HepG2 (cell line): ENCODE results near the gene PDGFA. TPM values are rescaled to one million over a fixed set of nuclear protein-coding genes. Genes with fewer than 3 reads are reported as not detected.

Experiments
- GATA4 ChIP-seq: sonication (generic); IDR thresholded peaks from 2 replicates; pipeline ENCODE4 v1.6.1; 2016; ENCODE audit warnings: antibody characterized with exemption, low read depth, borderline replicate concordance
- GATAD1 ChIP-seq: IDR thresholded peaks from 2 replicates; pipeline ENCODE4 v1.6.1; 2016; ENCODE audit warnings: missing genetic modification reagents, missing compliant biosample characterization
- GTF3A ChIP-seq: sonication (generic); formaldehyde crosslinking; conservative IDR thresholded peaks from 2 replicates; pipeline ENCODE4 v1.4.0; 2020; ENCODE audit warnings: mild to moderate bottlenecking, missing genetic modification reagents
- HHEX ChIP-seq: IDR thresholded peaks from 2 replicates; pipeline ENCODE4 v1.6.1; 2016; ENCODE audit warnings: control low read depth
- HNF4G ChIP-seq, 2 experiments: sonication (generic) in 1 of 2; formaldehyde crosslinking in 1 of 2; IDR thresholded peaks; 2 replicates each; pipeline versions ENCODE4 v1.4.0 to v1.6.1; 2011 to 2020; ENCODE audit warnings: borderline replicate concordance in 2 of 2, low read depth in 2 of 2, mild to moderate bottlenecking in 2 of 2, low read length in 1 of 2, missing genetic modification reagents in 1 of 2, moderate library complexity in 1 of 2
- KDM2A ChIP-seq: sonication (generic); formaldehyde crosslinking; IDR thresholded peaks from 2 replicates; pipeline ENCODE4 v1.4.0; 2020; ENCODE audit warnings: low read depth, missing genetic modification reagents, borderline replicate concordance
- LRRFIP1 ChIP-seq: sonication (generic); formaldehyde crosslinking; conservative IDR thresholded peaks from 2 replicates; pipeline ENCODE4 v1.4.0; 2020; ENCODE audit warnings: missing genetic modification reagents
- MXD3 ChIP-seq: IDR thresholded peaks from 2 replicates; pipeline ENCODE4 v1.6.1; 2016; ENCODE audit warnings: mild to moderate bottlenecking, missing biosample characterization, missing genetic modification reagents
- NONO ChIP-seq, 2 experiments: fragments of 450-650 bp in 1 of 2; sonication (generic) in 1 of 2; formaldehyde crosslinking in 1 of 2; IDR thresholded peaks in 1 of 2; conservative IDR thresholded peaks in 1 of 2; 2 replicates each; pipeline versions ENCODE4 v1.6.1 to v1.8.0; 2017 to 2022; ENCODE audit warnings: mild to moderate bottlenecking in 1 of 2, missing genetic modification reagents in 1 of 2, moderate library complexity in 1 of 2
- PHF8 ChIP-seq: sonication (generic); formaldehyde crosslinking; IDR thresholded peaks from 2 replicates; pipeline ENCODE4 v1.5.0; 2020; ENCODE audit warnings: missing genetic modification reagents
- SAP130 ChIP-seq: IDR thresholded peaks from 2 replicates; pipeline ENCODE4 v1.6.1; 2016; ENCODE audit warnings: low read depth
- SP140L ChIP-seq: sonication (generic); formaldehyde crosslinking; IDR thresholded peaks from 2 replicates; pipeline ENCODE4 v1.4.0; 2020; ENCODE audit warnings: missing genetic modification reagents, borderline replicate concordance
- THYN1 ChIP-seq: sonication (generic); formaldehyde crosslinking; IDR thresholded peaks from 2 replicates; pipeline ENCODE4 v1.8.1; 2023; ENCODE audit warnings: low read depth, mild to moderate bottlenecking, moderate library complexity, missing genetic modification reagents, borderline replicate concordance
- ZNF549 ChIP-seq: sonication (generic); formaldehyde crosslinking; IDR thresholded peaks from 2 replicates; pipeline ENCODE4 v1.5.0; 2020; ENCODE audit warnings: missing genetic modification reagents
- ZNF609 ChIP-seq: sonication (generic); formaldehyde crosslinking; IDR thresholded peaks from 2 replicates; pipeline ENCODE4 v1.4.0; 2020; ENCODE audit warnings: mild to moderate bottlenecking, missing genetic modification reagents, borderline replicate concordance
- ZNF724P ChIP-seq: sonication (generic); formaldehyde crosslinking; IDR thresholded peaks from 2 replicates; pipeline ENCODE4 v1.8.0; 2022; ENCODE audit warnings: missing genetic modification reagents, borderline replicate concordance
- ZNF790 ChIP-seq: sonication (generic); formaldehyde crosslinking; IDR thresholded peaks from 2 replicates; pipeline ENCODE4 v1.8.0; 2022; ENCODE audit warnings: missing genetic modification reagents, mild to moderate bottlenecking, borderline replicate concordance
- polyA plus RNA-seq, 8 experiments: library from polyadenylated mRNA; depleted of rRNA in 3 of 8; stranded (reverse) in 7 of 8; unstranded in 1 of 8; fragments of >200 nt; fragmentation: Illumina TruSeq in 4 of 8; extraction: Trizol in 4 of 8; gene quantifications; 2 replicates each; pipeline versions ENCODE4 v1.2.1 to v1.2.3, GENCODE V29; 2011 to 2016; ENCODE audit warnings: low read depth in 4 of 8, missing spikeins in 1 of 8, mixed read lengths in 1 of 8; ENCODE audit not compliant: insufficient read depth in 1 of 8
- total RNA-seq, 5 experiments: library from RNA; depleted of rRNA; stranded (reverse); fragments of >200 nt; fragmentation: Illumina TruSeq; extraction: Trizol; gene quantifications; 2 replicates each; pipeline ENCODE4 v1.2.3, GENCODE V29; 2016; ENCODE audit warnings: low read depth in 1 of 5
- TF ChIP-seq, protein P1 (sequence below): sonication (generic); formaldehyde crosslinking; IDR thresholded peaks from 2 replicates; pipeline ENCODE4 v1.8.0; 2022; ENCODE audit warnings: low read depth, missing genetic modification reagents

Gene PDGFA
- total and polyA plus RNA-seq, 2 of the 13 experiments (the other 11 are each of a cell fraction or from before 2014, with no cell fraction given) = 1.5 to 3.4 TPM

GRCh38 chr7:471866-472639, 47.6 kb downstream of the PDGFA start (continued):
- TF ChIP-seq NONO (IDR thresholded peaks at IDR 0.05) = no peak
- TF ChIP-seq NONO (CRISPR knock-in tag; conservative IDR thresholded peaks at IDR 0.05) = peak; percentile 56
- peak; percentile 89 for TF ChIP-seq HNF4G (IDR thresholded peaks at IDR 0.05; ENCODE audit: borderline replicate concordance, low read depth, low read length)
- peak; percentile 84 for TF ChIP-seq HNF4G (CRISPR knock-in tag; IDR thresholded peaks at IDR 0.05; ENCODE audit: borderline replicate concordance, low read depth)
- no peak for TF ChIP-seq THYN1 (CRISPR knock-in tag)
- 0 out of 2 replicates have a peak, but pooled peaks have one; percentile 40 for TF ChIP-seq GATAD1 (CRISPR knock-in tag)
- no peak for TF ChIP-seq ZNF724P
- TF ChIP-seq ZNF549 (CRISPR knock-in tag) = peak; percentile 97
- no peak for TF ChIP-seq GTF3A (CRISPR knock-in tag)
- no peak for TF ChIP-seq LRRFIP1
- TF ChIP-seq SP140L (CRISPR knock-in tag) = no peak
- TF ChIP-seq, protein P1, sequence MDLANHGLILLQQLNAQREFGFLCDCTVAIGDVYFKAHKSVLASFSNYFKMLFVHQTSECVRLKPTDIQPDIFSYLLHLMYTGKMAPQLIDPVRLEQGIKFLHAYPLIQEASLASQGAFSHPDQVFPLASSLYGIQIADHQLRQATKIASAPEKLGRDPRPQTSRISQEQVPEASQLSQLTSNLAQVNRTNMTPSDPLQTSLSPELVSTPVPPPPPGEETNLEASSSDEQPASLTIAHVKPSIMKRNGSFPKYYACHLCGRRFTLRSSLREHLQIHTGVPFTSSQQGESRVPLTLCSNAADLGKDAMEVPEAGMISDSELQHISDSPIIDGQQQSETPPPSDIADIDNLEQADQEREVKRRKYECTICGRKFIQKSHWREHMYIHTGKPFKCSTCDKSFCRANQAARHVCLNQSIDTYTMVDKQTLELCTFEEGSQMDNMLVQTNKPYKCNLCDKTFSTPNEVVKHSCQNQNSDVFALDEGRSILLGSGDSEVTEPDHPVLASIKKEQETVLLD (CRISPR knock-in tag) = no peak
- no peak for TF ChIP-seq PHF8
- no peak for TF ChIP-seq ZNF790
- TF ChIP-seq ZNF609 (CRISPR knock-in tag) = peak; percentile 55; the same call in 1 of the 2 replicates
- peak; percentile 48; the same call in 1 of the 2 replicates for TF ChIP-seq SAP130
- no peak for TF ChIP-seq MXD3 (CRISPR knock-in tag)
- 0 out of 2 replicates have a peak, but pooled peaks have one; percentile 11 for TF ChIP-seq KDM2A (CRISPR knock-in tag)
- no peak for TF ChIP-seq HHEX (CRISPR knock-in tag)
- TF ChIP-seq GATA4 = no peak
